Measurements from ENCODE around the gene CORO1C.

GRCh38 chr12:108757856-108758255 is 26.5 kb upstream of the CORO1C start:
- TF ChIP-seq CTCF (IDR thresholded peaks at IDR 0.05; ENCODE audit: borderline replicate concordance, extremely low read depth, low read length, poor library complexity, severe bottlenecking) (no peak), EZH2 (IDR thresholded peaks at IDR 0.05; ENCODE audit: borderline replicate concordance, low read depth, low read length, severe bottlenecking) (no peak)

Measured in DND-41 (cell line).